GM18511 (cell line): Measurements from ENCODE around the gene ATG3.
"Not testable (repeated sequence)": the region's sequence is repeated elsewhere in the genome, so short reads cannot be mapped to it uniquely, and the experiment has no call there.

Experiments
- ATAC-seq: cut with Tn5 transposase; IDR thresholded peaks from one replicate; pipeline ENCODE4 v1.9.1; 2021; ENCODE audit warnings: mild to moderate bottlenecking, moderate library complexity; ENCODE audit not compliant: unreplicated experiment

The ATG3 gene

DNA sequence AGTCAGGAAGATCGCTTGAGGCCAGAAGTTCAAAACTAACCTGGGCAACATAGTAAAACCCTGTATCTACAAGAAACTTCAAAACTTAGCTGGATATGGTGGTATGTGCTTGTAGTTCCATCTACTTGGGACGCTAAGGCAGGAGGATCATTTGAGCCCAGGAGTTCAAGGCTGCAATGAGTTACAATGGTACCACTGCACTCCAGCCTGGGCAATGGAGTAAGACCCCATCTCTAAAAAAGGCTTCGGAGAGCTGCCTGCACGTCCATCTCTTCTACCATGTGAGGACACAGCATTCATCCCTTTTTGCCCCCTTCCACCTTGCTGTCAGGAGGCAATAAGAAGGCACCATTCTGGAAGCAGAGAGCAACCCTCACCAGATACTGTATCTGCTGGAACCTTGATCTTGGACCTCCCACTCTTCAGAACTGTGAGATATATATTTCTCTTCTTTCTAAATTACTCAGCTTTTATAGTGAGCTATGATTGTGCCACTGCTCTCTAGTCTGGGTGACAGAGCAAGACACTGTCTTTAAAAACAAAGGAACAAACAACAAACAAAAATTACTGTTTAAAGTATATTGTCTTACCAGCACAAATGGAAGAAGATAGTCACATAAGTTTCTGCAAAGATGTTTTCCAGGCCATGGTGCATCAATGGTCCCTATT, 58.3 kb downstream of the ATG3 start:
- no peak for ATAC-seq

DNA sequence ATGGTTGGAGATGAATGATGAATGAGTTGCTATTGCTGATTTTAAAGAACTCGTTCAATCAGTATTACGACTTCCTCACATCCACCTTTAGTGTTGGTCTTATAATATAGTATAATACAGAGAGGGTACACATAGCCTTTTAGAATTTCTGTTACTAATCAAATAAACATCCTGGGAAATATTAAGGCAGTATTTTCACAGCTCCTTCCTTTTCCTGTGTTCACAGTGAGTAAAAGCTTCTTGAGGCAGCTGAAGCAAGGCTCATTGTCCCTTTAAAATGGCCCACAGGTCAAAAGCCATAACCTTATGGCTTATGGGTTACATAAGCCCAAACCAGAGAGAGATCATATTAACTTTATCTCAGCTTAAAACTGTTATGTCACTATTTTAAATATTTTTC, 61.1 kb downstream of the ATG3 start:
- no peak for ATAC-seq

DNA sequence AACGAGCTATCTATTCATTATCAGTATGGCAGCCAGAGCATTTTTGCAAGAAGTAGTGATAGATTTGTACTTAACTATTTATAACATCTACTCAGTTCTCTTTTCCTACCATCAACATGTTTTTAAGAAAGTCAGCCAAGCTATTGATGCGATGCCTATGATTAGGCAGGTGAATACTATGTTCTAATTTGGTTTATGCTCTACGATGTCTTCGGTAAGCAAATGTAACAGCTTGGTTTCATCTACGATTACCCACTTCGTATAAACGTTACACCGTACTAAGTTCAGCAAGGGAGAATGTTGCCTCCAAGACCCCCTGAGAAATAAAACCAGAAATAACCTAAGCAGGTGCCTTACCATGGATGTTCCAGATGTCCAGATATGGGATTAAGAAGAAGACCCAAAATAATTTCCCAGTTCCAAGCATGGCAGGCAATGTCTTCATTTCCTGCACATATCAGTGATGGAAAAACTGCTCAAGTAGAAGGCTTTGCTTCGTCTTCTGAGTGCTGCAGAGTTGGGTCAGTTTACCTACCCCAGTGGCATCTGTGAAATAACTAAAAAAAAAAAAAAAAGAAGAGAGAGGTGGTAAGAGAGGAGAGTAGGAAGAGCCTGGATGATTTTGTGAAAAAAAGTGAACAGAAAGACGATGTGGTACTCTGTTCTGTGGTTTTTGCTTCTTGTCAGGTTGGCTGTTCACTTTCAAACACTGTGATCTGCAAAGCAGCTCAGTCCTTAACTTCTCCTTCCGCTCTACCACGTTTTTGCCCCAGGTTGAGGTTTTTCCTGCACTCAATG, 62.6 kb downstream of the ATG3 start, which contains the start of gene BTLA:
Gene BTLA (minus strand): TSS at position 559 of the 798 bp plus-strand sequence. CDS start 114 bp downstream, at position 445.
- peak; percentile 70 for ATAC-seq

DNA sequence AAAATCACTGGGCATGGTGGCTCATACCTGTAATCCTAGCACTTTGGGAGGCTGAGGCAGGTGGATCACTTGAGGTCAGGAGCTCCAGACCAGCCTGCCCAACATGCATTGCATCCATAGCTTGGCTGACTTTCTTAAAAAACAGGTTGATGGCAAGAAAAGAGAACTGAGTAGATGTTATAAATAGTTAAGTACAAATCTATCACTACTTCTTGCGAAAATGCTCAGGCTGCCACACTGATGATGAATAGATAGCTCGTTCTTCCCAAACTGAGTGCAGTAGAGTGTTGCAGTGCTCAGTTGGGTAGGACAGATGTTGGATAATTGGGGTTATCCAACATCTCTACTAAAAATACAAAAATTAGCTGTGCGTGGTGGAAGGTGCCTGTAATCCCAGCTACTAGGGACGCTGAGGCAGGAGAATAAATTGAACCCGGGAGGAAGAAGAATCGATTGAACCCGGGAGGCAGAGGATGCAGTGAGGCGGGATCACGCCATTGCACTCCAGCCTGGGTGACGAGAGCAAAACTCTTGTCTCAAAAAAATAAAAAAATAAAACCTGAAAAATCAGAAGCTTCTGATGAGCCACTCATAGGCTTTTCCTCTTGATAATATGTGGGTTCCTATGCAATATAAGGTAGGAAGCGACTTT, 63.7 kb downstream of the ATG3 start:
- no peak for ATAC-seq

DNA sequence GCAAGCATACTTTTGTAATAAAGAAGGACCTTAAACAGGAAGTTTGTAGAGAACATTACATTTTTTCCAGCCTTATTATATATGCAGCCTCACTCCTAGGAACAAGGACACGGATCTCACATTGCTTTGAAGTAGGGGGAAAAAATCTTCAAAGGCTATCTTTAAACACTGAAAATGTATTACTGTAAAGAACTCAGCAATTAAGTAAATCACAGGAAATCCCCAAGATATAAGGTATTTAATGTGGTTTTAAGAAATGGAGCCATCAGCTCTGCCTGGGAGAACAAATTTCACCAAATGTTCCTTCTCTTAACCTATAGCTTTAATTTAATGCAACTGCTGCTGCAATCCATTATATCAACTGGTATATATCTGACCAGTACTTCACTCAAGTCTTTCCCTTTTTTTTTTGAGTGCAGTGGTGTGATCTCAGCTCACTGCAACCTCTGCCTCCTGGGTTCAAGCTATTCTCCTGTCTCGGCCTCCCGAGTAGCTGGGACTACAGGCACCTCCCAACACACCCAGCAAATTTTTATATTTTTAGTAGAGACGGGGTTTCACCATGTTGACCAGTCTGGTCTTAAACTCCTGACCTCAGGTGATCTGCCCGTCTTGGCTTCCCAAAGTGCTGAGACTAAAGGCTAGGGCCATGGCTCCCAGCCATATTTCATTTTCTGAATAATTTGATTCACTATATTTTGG, 65.2 kb downstream of the ATG3 start:
- no peak for ATAC-seq

DNA sequence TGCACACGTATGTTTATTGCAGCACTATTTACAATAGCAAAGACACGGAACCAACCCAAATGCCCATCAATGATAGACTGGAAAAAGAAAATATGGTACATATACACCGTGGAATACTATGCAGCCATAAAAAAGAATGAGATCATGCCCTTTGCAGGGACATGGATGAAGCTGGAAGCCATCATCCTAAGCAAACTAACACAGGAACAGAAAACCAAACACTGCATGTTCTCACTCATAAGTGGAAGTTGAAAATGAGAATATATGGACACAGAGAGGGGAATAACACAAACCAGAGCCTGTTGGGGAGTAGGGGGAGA, 67.4 kb downstream of the ATG3 start:
- ATAC-seq = not testable (repeated sequence)

DNA sequence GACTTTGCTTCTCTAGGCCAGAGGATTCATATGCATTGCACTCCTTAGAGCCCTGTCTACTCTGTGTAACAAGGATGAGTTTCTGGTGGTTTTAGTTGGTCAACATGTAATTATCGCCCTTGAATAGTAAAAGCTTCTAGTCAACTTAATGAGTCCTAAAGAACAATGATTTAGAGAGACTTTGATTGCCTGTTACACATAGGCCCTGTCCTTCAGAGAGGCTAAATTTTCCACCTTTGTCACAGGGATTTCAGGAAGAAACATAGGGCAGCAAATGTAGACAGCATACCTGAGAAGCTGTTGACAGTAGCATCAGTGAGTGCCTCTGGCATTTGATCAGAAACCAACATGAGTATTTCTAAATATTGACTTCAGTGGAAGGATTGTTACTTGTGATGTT, 69.6 kb downstream of the ATG3 start:
- no peak for ATAC-seq

DNA sequence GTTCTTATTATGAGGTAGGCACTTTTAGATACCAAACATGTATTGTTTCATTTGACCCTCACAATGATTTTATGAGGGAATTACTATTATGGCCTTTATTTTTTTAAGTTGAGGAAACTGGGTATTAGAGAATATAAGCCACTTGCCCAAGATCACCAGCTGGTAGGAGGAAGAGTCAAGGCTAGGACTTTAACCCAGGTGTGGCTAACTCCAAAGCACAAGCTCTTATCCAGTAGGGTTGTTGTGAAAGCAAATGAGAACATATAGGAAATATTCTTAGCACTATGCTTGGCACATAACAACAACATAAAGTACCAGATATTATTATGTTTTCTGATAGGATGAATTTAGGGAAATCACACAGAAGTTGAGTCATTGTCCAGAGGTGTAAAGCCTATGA, 70.4 kb downstream of the ATG3 start:
- no peak for ATAC-seq

DNA sequence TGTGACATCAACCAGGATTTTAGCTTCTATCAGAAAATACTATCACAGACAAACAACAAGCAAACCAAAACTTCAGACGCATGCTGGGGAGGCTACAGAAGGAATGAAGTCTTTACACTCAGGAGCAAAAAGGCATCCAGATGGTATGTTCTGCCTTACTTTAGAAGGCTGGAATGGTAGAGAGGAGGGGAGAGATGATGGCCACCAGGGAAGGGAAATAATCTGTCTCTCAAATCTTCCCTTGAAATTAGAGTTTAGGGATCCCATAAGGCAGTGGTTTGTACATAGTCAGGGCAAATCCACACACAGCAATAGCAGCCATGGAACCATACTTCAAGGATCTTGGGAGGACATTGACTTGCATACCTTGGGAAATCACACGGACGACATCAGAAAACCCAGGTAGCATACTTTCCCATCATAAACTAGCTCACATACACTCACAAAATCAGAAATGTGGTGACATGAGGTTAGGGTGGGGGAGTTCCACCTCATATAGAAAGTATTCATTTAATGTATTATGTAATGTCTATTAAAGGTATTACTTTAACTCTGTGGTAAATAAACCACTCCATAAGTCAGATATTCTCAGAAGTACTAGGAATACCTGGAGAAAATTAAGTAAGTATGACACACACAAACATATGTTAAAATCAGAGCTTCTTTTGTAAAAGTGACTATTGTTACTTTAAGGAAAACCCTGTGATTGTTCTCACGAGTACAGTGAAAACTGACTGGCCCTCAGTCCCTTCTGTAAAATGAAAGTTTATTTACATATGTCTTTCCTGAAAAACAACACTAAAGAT, 71.9 kb downstream of the ATG3 start:
- peak; percentile 73 for ATAC-seq

DNA sequence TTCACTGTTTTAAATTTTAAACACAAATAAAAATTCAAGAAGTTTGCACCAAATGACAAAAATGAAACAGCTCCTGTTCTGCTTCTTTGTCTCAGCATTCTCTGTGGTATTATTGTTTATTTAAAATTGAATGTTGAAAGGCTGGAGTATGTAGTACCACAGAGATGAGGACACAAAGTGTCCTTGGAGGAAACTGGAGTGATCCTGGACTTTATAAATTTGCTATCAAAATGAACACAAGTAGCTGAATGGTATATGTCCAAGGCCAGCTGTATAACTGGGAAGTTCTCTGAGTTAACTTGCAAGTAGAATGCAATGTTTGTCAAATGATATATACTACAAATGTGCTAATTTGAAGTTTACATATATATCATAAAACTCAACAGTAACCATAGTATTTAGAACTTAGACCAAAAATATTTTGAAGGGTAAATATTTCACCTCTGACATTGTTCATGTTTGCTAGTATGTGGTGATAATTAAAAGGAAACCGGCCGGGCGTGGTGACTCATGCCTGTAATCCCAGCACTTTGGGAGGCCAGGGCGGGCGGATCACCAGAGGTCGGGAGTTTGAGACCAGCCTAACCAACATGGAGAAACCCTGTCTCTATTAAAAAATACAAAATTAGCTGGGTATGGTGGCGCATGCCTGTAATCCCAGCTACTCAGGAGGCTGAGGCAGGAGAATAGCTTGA, 74.8 kb downstream of the ATG3 start:
- ATAC-seq = no peak

DNA sequence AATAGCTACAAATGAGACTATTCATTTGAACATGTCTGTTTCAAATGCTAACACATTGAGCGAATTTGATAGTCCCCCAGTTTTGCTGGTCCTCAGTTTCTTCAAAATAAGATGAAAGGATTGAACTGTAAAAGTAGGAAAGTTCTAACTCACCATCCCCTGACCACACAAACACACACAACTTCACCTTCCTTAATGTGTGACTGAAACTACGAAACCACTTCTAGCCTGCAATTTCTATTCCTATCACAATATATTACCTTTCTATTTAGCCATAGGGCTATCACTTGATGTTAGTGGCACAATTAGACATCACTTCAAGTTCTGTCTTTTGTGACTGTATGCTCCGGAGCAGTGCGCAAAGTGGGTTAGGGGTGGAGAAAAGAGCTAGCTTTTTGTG, 77.4 kb downstream of the ATG3 start:
- ATAC-seq = no peak

DNA sequence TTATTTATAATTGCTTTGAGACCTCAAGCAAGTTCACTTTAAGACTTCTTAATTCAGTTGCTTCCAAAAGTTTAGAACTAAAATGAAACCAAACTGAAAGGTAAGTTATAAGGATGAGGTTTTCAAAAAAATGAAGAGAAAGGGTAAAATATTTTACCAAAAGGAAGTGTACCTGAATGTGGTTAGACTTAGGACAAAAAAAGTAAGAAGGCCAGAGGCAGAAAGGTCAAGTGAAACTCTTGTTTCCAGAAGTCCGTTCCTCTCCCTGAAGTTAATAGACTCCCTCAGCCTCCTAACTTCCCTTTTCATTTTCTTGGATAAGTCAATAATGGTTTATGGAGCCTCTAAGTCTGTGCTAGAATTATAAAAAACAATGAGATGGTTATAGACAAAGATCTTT, 79.1 kb downstream of the ATG3 start:
- ATAC-seq = peak; percentile 62
